Esophagus mucosa (tissue), 1 donor: ENCODE data around the gene ZNF865. TPM values are rescaled to one million over a fixed set of nuclear protein-coding genes. Genes with fewer than 3 reads are reported as not detected.

ENCODE experiments used
- ATAC-seq: fragments of 200-7000 bp; cut with Tn5 transposase; one replicate; pipeline ENCODE4 v1.9.1; 2020
- total RNA-seq: library from RNA; stranded (reverse); gene quantifications from one replicate; pipeline ENCODE4 v1.2.4, GENCODE V29; 2023
- donor health status: DM: yes; HTN: yes; CAD: no.

Gene ZNF865
- total RNA-seq, 1 donor from 2014 or later: 5.3 TPM

GRCh38 chr19:55588738-55589137 lies 16.7 kb upstream of the ZNF865 start:
- no peak for ATAC-seq

DNA sequence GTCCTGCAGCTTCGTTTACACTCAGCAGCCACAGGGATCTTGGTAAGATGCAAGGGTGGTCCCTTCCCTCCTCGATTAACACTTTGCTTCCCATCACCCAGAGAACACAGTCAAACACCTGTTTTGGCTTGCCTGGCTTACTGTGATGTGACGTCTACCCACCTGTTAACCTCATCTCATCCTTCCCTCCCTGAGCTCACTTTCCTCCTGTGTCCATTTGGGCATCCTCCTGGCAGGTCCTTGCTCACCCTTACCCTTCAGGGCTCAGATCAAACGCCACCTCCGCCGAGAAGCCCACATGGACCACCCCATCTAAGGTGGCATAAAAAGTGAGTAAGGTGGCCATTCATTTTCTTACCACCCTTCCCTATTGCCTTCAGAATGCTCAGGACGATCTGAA lies 15.3 kb upstream of the ZNF865 start:
- no peak for ATAC-seq

GRCh38 chr19:55590617-55591016 lies 14.8 kb upstream of the ZNF865 start:
- no peak for ATAC-seq

DNA sequence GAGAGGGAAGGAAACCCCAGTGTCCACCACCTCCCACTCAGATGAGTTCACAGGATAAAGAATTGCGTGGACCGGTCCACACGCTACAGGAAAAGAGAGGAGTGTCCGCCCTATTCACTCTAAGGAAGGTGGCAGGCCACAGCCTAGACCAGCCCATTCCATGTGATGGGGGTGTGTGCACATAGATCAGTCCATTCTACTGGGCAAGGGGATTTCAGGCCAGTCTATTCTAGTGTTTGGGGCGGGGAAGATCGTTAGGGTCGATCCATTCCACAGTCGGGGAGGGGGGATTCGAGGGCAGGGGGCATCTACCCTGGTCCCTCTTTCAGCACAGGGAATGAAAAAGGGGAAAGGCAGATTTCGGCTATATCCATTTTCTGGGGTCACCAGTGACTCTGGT lies 13.9 kb upstream of the ZNF865 start:
- no peak for ATAC-seq

GRCh38 chr19:55592391-55593090 lies 12.9 kb upstream of the ZNF865 start:
- ATAC-seq: no peak

DNA sequence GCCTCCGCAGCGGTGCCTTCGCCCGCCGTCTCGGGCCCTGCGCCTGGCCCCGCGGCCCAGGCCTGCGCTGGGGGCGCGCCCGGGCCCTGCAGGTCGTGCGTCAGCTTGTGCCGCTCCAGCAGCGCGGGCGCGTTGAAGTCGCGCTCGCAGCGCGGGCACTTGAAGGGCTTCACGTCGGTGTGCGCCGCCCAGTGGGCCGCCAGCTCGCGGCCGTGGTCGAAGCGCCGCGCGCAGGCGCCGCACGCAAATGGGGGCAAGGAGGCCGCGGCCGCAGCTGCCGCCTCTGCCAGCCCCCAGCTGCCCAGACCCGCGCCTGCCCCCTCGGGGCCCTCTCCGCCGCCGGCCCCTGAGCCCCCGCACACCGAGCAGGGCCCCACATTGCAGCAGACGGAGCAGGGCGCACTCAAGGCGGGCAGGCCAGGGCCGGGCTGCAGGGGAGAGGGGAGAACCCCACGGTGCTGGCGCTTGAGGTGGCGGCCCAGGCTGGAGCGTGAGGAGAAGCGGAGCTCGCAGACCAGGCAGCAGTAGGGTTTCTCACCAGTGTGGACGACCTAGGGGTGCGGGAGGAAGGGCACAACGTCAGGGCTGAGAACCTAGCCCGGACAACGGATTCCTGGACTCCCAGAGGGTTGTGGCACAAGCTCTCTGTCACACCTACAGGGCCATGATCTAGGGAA lies 12.2 kb upstream of the ZNF865 start:
- ATAC-seq: no peak

- ATAC-seq: no peak
Observed at GRCh38 chr19:55594996-55595545, 10.4 kb upstream of the ZNF865 start.

DNA sequence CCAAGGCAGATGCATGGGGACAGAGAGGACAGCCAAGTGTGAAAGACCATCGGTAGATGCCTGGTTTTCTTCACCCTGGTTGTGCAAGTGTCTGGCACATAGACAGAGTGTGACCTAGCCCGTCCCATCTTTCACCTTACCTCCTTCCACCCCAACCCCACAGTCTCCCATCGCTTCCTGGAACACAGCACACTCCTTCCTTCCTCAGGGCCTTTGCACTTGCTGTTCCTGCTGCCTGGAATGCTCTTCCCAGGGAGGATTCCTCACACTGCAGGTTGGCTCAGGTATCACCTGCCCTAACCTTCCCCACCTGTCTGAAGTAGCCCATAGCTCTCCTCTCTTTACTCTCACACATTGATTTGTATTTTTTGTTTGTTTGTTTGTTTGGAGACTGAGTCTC lies 9.1 kb upstream of the ZNF865 start:
- no peak for ATAC-seq

GRCh38 chr19:55597501-55597921 lies 7.9 kb upstream of the ZNF865 start:
- no peak for ATAC-seq

DNA sequence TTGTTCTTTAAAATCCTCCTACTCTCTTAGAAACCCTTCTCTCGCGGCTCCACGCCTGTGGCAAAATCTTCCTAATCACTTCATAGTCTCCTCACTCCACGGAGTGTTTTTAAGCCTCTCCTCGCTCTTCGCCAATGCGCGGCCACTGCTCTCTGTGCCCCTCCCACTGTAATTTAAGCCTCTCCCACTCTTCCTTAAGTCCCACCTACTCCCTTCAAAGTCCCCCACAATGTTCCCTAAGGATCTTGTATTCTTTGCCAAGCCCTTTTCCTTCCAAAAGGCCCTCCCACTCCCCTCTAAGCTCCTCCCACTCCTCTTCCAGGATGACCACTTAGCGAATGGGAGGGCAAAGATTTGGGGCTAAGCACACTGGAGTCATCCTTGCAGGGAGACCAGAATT lies 7.4 kb upstream of the ZNF865 start:
- ATAC-seq: no peak

- peak; percentile 90 for ATAC-seq
Observed at GRCh38 chr19:55598719-55599467, 6.6 kb upstream of the ZNF865 start.

DNA sequence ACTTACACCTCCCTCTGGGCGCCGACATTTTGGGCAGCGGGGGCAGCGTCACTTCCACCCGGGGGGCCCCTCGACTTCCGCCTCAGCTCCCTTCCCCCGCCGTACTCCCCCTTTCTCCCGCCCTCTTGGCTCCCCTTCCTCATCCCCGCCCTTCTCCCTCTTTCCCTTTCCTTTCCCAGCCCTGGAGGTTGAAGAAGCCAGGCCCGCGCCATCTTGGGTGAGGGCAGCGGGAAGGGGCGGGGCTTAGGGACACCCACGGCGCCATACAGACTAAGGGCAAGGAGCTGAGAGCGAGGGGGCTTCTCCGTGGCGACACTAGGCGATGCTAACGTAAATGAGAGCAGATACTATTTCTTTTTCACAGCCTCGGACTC lies 6.0 kb upstream of the ZNF865 start, which contains the start of gene FIZ1:
FIZ1 (minus strand) TSS at position 50 of the 374 bp plus-strand sequence. CDS start 1,652 bp downstream, outside the sequence.
- peak; percentile 88 for ATAC-seq

- ATAC-seq: peak; percentile 50
Observed at GRCh38 chr19:55599842-55600661, 5.4 kb upstream of the ZNF865 start, which contains the start of gene ZNF524. TSS of gene ZNF524 (plus strand) at chr19:55600288. CDS start at chr19:55602113, 1,825 bp downstream.

DNA sequence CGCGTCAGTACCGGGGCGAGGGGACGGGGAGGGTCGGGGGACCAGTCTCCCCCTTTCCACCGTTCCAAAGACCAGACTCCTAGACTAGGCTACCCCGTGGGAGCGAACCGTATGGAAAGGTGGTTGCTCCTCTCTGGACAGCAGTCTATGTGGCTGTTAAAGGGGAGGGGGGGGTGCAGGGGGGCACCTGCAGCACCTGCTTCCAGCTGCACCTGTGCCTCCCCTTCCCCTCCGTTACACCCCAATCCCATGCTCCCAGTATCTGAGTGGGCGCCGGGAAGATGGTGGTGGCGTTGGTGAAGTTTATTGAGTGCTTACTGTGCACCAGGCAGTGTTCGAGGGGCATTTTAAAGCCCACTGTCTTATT lies 4.8 kb upstream of the ZNF865 start:
- ATAC-seq: no peak

DNA sequence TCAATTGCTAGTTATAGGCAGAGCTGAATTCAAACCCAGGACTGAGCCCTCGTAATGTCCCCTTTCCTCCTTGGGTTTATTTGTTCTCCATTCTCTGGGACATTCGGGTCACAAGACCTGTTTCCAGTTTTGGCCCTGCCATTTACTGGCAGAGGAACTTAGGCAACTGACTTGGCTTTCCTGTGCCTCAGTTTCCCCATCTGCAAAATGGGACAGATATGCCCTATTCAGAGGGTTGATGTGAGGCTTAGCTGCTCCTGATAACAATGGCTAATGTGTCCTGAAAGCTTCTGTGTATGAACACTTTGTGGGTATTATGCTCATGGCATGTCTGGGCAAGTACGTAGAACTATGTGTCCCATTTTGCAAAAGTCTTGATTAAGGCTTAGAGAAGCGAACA lies 4.4 kb upstream of the ZNF865 start:
- ATAC-seq: no peak

DNA sequence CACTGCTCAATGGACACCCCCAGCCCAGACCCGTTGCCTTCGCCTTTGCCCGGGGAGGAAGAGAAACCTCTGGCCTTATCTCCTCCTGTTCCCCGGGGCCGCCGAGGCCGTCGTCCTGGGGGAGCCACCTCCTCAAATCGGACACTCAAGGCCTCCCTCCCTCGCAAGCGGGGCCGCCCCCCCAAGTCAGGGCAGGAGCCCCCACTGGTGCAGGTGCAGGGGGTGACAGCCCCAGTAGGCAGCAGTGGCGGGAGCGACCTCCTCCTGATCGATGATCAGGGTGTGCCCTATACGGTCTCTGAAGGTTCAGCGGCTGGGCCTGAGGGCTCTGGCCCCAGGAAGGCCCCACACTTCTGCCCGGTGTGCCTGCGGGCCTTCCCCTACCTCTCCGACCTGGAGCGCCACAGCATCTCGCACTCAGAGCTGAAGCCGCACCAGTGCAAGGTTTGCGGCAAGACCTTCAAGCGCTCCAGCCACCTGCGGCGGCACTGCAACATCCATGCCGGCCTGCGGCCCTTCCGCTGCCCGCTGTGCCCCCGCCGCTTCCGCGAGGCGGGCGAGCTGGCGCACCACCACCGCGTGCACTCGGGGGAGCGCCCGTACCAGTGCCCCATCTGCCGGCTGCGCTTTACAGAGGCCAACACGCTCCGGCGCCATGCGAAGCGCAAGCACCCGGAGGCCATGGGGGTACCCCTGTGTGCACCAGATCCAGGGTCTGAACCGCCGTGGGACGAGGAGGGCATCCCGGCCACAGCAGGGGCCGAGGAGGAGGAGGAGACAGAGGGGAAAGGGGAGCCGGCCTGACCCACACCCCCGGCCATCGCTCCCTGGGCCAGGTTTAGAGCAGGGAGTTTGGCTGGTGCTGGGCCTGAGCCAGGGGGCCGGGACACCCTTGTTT lies 3.1 kb upstream of the ZNF865 start:
- no peak for ATAC-seq

DNA sequence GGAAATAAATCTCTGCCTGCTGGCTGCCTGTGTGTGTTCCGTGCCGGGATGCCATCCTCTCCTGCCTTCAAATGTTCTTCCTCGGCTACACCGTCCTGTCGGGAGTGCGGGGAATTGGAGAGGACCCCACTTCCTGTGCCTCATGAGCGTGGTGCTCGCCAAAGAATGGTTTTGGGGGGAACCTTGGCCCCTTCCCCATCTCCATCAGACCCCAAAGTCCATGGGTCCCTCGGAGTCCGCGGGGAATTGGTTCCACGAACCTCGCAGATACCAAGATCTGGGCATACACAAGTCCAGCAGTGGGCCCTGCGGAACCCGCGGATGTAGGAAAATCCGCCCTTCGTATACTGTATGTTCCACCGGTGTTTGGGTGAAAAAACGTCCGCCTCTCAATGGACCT lies 2.3 kb upstream of the ZNF865 start:
- ATAC-seq: no peak

DNA sequence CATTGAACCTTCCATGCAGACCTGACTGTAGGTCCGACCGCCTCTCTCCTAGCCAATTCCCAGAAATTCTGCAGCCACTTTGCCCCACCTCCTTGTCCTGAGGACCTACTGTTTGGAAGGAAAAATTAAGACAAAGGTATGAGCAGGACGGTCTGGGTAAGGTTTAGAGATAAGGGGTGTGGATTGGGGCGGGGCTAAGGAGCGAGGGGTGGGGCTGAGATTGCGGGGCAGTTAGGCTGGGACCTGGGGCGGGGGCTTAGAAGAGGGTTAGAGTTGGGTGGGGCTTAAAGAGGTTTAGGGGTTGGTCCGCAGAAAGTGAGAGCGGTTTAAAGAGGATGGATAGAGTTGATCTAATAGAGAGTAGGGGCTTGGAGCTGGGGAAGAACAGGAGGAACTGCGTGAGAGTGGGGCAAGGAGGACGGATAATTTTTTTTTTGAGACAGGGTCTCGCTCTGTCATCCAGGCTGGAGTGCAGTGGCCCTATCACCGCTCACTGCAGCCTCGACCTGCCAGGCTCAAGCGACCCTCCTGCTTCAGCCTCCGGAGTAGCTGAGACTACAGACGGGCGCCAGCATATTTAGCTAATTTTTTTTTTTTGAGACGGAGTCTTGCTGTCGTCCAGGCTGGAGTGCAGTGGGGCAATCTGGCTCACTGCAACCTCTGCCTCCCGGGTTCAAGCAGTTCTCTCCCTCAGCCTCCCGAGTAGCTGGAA lies 1.7 kb upstream of the ZNF865 start:
- no peak for ATAC-seq

GRCh38 chr19:55605207-55605636 lies 225 bp upstream of the ZNF865 start:
- peak; percentile 73 for ATAC-seq

GRCh38 chr19:55606471-55606787 lies 982 bp downstream of the ZNF865 start:
- no peak for ATAC-seq

DNA sequence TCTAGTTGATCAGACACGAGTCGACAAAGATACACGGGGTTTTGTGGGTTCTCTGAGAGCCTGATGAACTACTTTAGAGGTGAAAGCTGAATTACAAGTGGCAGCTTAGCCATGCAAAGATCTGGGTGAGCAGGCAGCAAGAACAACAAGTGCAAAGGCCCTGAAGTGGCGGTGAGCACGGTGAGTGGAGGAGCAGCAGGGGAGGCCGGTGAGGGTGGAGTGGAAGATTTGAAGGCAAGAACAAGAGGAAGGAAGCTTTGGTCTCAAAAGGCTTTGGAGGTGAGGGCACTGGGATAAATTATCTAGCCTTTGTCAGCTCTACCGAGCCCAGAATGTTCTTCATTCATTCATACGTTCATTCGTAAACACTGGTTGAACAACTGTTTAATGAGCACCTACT lies 1.4 kb downstream of the ZNF865 start:
- no peak for ATAC-seq
